ENCODE measurements around the gene PODXL2.
A peak's percentile ranks its signal among the peaks of the same experiment; 100 is the strongest.

DNA sequence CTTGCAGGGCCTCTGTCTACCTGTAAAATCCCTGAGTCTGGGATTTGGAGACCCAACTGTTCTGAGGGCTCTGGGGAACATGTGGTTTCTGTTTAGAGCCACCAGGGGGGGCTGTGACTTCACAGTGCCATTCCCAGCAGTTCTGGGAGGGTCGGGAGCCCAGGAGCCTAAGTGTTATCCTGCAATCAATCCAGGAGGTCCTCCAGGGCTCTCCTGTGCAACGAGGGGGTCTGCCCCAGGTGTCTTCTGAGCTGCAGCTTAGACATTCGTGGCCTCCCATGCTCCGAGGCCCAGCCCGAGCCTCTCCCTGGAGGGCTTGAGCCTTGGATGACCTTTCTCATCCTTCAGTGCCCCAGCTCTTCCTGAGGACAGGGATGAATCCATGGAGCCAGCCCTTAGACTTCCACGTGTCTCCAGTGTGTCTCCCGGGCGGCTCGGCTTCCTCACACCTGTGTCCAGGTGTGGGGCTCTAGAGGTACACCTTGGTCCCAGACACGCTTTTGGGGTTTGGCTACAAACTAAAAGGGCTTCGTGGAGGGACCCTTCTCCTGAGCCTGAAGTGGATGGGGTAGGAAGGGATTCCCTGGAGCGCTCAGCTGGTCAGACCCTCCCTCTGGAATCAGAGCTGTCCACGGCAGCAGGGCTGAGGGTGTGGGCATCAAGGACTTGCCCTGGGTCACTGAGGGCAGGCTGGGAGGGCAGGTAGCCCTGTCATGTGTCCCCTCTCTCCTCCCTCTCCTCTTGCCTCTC is 23.4 kb downstream of the PODXL2 start:
- TF ChIP-seq, protein P1, sequence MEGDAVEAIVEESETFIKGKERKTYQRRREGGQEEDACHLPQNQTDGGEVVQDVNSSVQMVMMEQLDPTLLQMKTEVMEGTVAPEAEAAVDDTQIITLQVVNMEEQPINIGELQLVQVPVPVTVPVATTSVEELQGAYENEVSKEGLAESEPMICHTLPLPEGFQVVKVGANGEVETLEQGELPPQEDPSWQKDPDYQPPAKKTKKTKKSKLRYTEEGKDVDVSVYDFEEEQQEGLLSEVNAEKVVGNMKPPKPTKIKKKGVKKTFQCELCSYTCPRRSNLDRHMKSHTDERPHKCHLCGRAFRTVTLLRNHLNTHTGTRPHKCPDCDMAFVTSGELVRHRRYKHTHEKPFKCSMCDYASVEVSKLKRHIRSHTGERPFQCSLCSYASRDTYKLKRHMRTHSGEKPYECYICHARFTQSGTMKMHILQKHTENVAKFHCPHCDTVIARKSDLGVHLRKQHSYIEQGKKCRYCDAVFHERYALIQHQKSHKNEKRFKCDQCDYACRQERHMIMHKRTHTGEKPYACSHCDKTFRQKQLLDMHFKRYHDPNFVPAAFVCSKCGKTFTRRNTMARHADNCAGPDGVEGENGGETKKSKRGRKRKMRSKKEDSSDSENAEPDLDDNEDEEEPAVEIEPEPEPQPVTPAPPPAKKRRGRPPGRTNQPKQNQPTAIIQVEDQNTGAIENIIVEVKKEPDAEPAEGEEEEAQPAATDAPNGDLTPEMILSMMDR (IDR thresholded peaks at IDR 0.05) = peak; percentile 62 to 83 (median 74)
- no peak for TF ChIP-seq POLR2A (IDR thresholded peaks at IDR 0.05)
